Activated T-helper 2 cell treated with anti-CD3 and anti-CD28 coated beads, Interferon-gamma antibody, Interleukin-2, Interleukin-4, amounts not matched to agents 10 μg/mL and 5 μg/mL and 100 μg/mL, durations not matched to agents 14 hours and 24 hours and 36 hours (primary cell): ENCODE data around the gene ZDHHC18. TPM values are rescaled to one million over a fixed set of nuclear protein-coding genes. Genes with fewer than 3 reads are reported as not detected.
"Not testable (repeated sequence)": the region's sequence is repeated elsewhere in the genome, so short reads cannot be mapped to it uniquely, and the experiment has no call there.

Source experiments
- DNase-seq: peaks from one replicate; pipeline ENCODE4 v3.0.0; 2021; ENCODE audit warnings: low spot score
- H3K27ac Mint-ChIP-seq: one replicate; pipeline ENCODE4 v1.8.0; 2021; ENCODE audit warnings: mixed read lengths
- H3K27me3 Mint-ChIP-seq: one replicate; pipeline ENCODE4 v1.8.0; 2021; ENCODE audit warnings: low read depth, mixed read lengths
- H3K36me3 Mint-ChIP-seq: one replicate; pipeline ENCODE4 v1.8.0; 2021; ENCODE audit warnings: low read depth, mixed read lengths
- H3K4me1 Mint-ChIP-seq: one replicate; pipeline ENCODE4 v1.8.0; 2021; ENCODE audit warnings: low read depth, mixed read lengths
- H3K4me3 Mint-ChIP-seq: one replicate; pipeline ENCODE4 v1.8.0; 2021; ENCODE audit warnings: low read depth, mild to moderate bottlenecking, moderate library complexity, mixed read lengths
- H3K9me3 Mint-ChIP-seq: one replicate; pipeline ENCODE4 v1.8.0; 2021; ENCODE audit warnings: mixed read lengths
- intact Hi-C: fragments of 100-400 bp; cut with micrococcal nuclease; formaldehyde crosslinking; loops from one replicate; pipeline ENCODE4 v1.15.1; 2023
- total RNA-seq: library from RNA; stranded (reverse); gene quantifications from 2 replicates; pipeline ENCODE4 v1.2.3, GENCODE V29; 2022

ZDHHC18 gene
- total RNA-seq, 1 donor from 2014 or later, result 64.3 TPM

- Mint-ChIP-seq H3K4me1 (no peaks in the 10 kb centered on the region), H3K9me3 (no peaks in the 10 kb centered on the region), H3K27ac (no peak overlapping the region), H3K36me3 (peaks cover 62% of the 10 kb centered on the region), H3K27me3 (no peaks in the 10 kb centered on the region), H3K4me3 (no peak overlapping the region)
- no peak for DNase-seq
- intact Hi-C loops, result loop anchor here (5.0 kb wide), 3 partner anchors 52 to 277 kb away; partner anchors contain the start of gene ZDHHC18
Measured at GRCh38 chr1:26879793-26880192, 53.3 kb downstream of the ZDHHC18 start.

GRCh38 chr1:26881611-26882010 lies 55.1 kb downstream of the ZDHHC18 start:
- H3K4me3 Mint-ChIP-seq, intact Hi-C loops, H3K9me3 Mint-ChIP-seq, DNase-seq, H3K4me1 Mint-ChIP-seq, H3K27me3 Mint-ChIP-seq, H3K27ac Mint-ChIP-seq: not testable (repeated sequence)
- H3K36me3 Mint-ChIP-seq, result peaks cover 63% of the 10 kb centered on the region

GRCh38 chr1:26882696-26883463 lies 56.4 kb downstream of the ZDHHC18 start:
- Mint-ChIP-seq H3K4me3 (no peak overlapping the region), H3K9me3 (no peaks in the 10 kb centered on the region), H3K4me1 (peaks cover 7% of the 10 kb centered on the region), H3K27me3 (no peaks in the 10 kb centered on the region), H3K27ac (no peak overlapping the region), H3K36me3 (peaks cover 64% of the 10 kb centered on the region)
- intact Hi-C loops, result no loop called here
- no peak for DNase-seq

- Mint-ChIP-seq H3K27ac (peak overlapping the region; percentile 47), H3K4me1 (peaks cover 27% of the 10 kb centered on the region), H3K27me3 (no peaks in the 10 kb centered on the region), H3K36me3 (peaks cover 70% of the 10 kb centered on the region), H3K4me3 (peak overlapping the region; percentile 20), H3K9me3 (no peaks in the 10 kb centered on the region)
- intact Hi-C loops, result no loop called here
- DNase-seq, result no peak
Measured at GRCh38 chr1:26887125-26887524, 60.6 kb downstream of the ZDHHC18 start.

- DNase-seq, result no peak
- intact Hi-C loops, result no loop called here
- no peaks in the 10 kb centered on the region for H3K27me3 Mint-ChIP-seq
- peaks cover 70% of the 10 kb centered on the region for H3K36me3 Mint-ChIP-seq
- peaks cover 27% of the 10 kb centered on the region for H3K4me1 Mint-ChIP-seq
- H3K4me3 Mint-ChIP-seq, result peak overlapping the region; percentile 99
- H3K9me3 Mint-ChIP-seq, result no peaks in the 10 kb centered on the region
- peak overlapping the region; percentile 30 for H3K27ac Mint-ChIP-seq
Measured at GRCh38 chr1:26888231-26888630, 61.7 kb downstream of the ZDHHC18 start.

- peaks cover 65% of the 10 kb centered on the region for H3K36me3 Mint-ChIP-seq
- H3K4me3 Mint-ChIP-seq, result peak within 1 kb of the TSS; percentile 99
- peak within 1 kb of the TSS; percentile 96 for H3K27ac Mint-ChIP-seq
- intact Hi-C loops, result no loop called here
- DNase-seq, result peak; percentile 78
- H3K9me3 Mint-ChIP-seq, result no peaks in the 10 kb centered on the region
- H3K4me1 Mint-ChIP-seq, result peaks cover 27% of the 10 kb centered on the region
- H3K27me3 Mint-ChIP-seq, result no peaks in the 10 kb centered on the region
Measured at GRCh38 chr1:26889551-26890466, 63.3 kb downstream of the ZDHHC18 start, which contains the start of gene GPN2. TSS of gene GPN2 (minus strand) at chr1:26890283. CDS start at chr1:26890096, 187 bp downstream.

- no peak for DNase-seq
- H3K4me1 Mint-ChIP-seq, result peaks cover 24% of the 10 kb centered on the region
- H3K4me3 Mint-ChIP-seq, result peak overlapping the region; percentile 99
- no peaks in the 10 kb centered on the region for H3K27me3 Mint-ChIP-seq
- H3K27ac Mint-ChIP-seq, result peak overlapping the region; percentile 96
- peaks cover 62% of the 10 kb centered on the region for H3K36me3 Mint-ChIP-seq
- no peaks in the 10 kb centered on the region for H3K9me3 Mint-ChIP-seq
- intact Hi-C loops, result no loop called here
Measured at GRCh38 chr1:26890467-26890796, 63.9 kb downstream of the ZDHHC18 start.

GRCh38 chr1:26894263-26894662 lies 67.8 kb downstream of the ZDHHC18 start:
- intact Hi-C loops, result no loop called here
- DNase-seq, result no peak
- no peak overlapping the region for H3K27ac Mint-ChIP-seq
- H3K27me3 Mint-ChIP-seq, result no peaks in the 10 kb centered on the region
- no peaks in the 10 kb centered on the region for H3K9me3 Mint-ChIP-seq
- H3K4me1 Mint-ChIP-seq, result peaks cover 16% of the 10 kb centered on the region
- peaks cover 55% of the 10 kb centered on the region for H3K36me3 Mint-ChIP-seq
- no peak overlapping the region for H3K4me3 Mint-ChIP-seq

- Mint-ChIP-seq H3K4me3 (no peak overlapping the region), H3K27ac (no peak overlapping the region), H3K27me3 (no peaks in the 10 kb centered on the region), H3K4me1 (peaks cover 20% of the 10 kb centered on the region), H3K9me3 (no peaks in the 10 kb centered on the region), H3K36me3 (peaks cover 41% of the 10 kb centered on the region)
- no peak for DNase-seq
- intact Hi-C loops, result no loop called here
Measured at GRCh38 chr1:26897351-26897750, 70.9 kb downstream of the ZDHHC18 start.

- Mint-ChIP-seq H3K27me3 (no peaks in the 10 kb centered on the region), H3K36me3 (peaks cover 19% of the 10 kb centered on the region)
Measured at GRCh38 chr1:26900001-26900814, 73.7 kb downstream of the ZDHHC18 start, which contains the start of gene GPATCH3. TSS of gene GPATCH3 (minus strand) at chr1:26900467. CDS start at chr1:26900442, 25 bp downstream.

GRCh38 chr1:26900815-26901511 lies 74.5 kb downstream of the ZDHHC18 start:
- Mint-ChIP-seq H3K27ac (peak overlapping the region; percentile 97), H3K9me3 (no peaks in the 10 kb centered on the region), H3K27me3 (no peaks in the 10 kb centered on the region), H3K36me3 (peaks cover 17% of the 10 kb centered on the region), H3K4me1 (peaks cover 20% of the 10 kb centered on the region), H3K4me3 (peak overlapping the region; percentile 95)
- DNase-seq, result no peak
- intact Hi-C loops, result loop anchor here (1.0 kb wide), 1 partner anchor 20 kb away; the partner anchor contains the start of gene NUDC

More at GRCh38 chr1:26900001-26900814, 73.7 kb downstream of the ZDHHC18 start, which contains the start of gene GPATCH3:
- Mint-ChIP-seq H3K4me3 (peak within 1 kb of the TSS; percentile 95), H3K27ac (peak within 1 kb of the TSS; percentile 97), H3K4me1 (peaks cover 20% of the 10 kb centered on the region), H3K9me3 (no peaks in the 10 kb centered on the region)
- intact Hi-C loops, result loop anchor here (1.0 kb wide), 1 partner anchor 21 kb away; the partner anchor contains the start of gene NUDC
- DNase-seq, result peak; percentile 82
